ENCODE results near the gene SSC4D.

DNA sequence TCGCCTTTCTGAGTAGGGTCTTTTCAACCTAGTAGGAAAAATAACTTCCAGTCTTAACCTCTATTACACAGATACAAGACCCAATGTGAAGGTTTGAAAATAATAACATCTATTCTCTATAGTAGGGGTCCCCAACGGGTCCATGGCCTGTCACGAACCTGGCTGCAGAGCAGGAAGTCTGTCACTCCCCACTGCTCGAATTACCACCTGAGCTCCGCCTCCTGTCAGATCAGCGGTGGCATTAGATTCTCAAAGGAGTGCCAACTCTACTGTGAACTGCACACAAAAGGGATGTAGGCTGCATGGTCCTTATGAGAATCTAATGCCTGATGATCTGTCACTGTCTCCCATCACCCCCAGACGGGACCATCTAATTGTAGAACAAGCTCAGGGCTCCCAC is 58.1 kb downstream of the SSC4D start:
- TF ChIP-seq, protein P1, sequence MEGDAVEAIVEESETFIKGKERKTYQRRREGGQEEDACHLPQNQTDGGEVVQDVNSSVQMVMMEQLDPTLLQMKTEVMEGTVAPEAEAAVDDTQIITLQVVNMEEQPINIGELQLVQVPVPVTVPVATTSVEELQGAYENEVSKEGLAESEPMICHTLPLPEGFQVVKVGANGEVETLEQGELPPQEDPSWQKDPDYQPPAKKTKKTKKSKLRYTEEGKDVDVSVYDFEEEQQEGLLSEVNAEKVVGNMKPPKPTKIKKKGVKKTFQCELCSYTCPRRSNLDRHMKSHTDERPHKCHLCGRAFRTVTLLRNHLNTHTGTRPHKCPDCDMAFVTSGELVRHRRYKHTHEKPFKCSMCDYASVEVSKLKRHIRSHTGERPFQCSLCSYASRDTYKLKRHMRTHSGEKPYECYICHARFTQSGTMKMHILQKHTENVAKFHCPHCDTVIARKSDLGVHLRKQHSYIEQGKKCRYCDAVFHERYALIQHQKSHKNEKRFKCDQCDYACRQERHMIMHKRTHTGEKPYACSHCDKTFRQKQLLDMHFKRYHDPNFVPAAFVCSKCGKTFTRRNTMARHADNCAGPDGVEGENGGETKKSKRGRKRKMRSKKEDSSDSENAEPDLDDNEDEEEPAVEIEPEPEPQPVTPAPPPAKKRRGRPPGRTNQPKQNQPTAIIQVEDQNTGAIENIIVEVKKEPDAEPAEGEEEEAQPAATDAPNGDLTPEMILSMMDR (IDR thresholded peaks at IDR 0.05 in 8 of 11, conservative IDR thresholded peaks at IDR 0.05 in 3 of 11) = no peak
- no peak for TF ChIP-seq POLR2A (IDR thresholded peaks at IDR 0.05)

Measured in spleen (tissue), 7 donors.